Sigmoid colon (tissue), 4 donors: Measurements from ENCODE around the gene SLC1A3.

ENCODE experiments used
- POLR2AphosphoS5 ChIP-seq, 4 donors: sonication (generic); formaldehyde crosslinking; IDR thresholded peaks; one replicate each; pipeline ENCODE4 v1.6.1; 2017; ENCODE audit warnings: antibody characterized with exemption in 4 of 4
- TF ChIP-seq, protein P1 (sequence below), 4 experiments: fragments of 450-650 bp in 3 of 4; fragments of 200-600 bp in 1 of 4; IDR thresholded peaks; one replicate each; pipeline ENCODE4 v1.5.1; 2016 to 2019; ENCODE audit warnings: antibody characterized with exemption in 4 of 4, mild to moderate bottlenecking in 3 of 4, moderate library complexity in 2 of 4

DNA sequence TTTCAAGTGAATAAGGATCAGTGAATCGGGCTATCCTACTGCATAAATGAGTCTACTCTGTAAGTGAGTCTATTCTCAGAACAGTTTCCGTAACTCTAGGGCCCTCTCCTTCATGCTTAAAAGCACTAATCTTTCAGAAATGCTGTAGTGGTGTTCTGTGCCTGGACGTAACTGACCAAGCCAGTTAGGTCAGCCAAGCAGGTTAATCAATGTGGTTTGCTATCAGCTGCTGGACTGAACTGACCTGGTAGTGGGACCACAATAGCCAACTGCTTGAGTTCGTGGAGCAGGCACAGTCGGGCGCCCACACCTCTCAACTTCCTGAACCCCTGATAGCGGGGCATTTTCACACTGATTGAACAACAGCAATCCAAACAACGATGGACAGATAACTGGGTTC, 6.8 kb downstream of the SLC1A3 start:
- no peak for TF ChIP-seq POLR2AphosphoS5 (IDR thresholded peaks at IDR 0.05)
- TF ChIP-seq, protein P1, sequence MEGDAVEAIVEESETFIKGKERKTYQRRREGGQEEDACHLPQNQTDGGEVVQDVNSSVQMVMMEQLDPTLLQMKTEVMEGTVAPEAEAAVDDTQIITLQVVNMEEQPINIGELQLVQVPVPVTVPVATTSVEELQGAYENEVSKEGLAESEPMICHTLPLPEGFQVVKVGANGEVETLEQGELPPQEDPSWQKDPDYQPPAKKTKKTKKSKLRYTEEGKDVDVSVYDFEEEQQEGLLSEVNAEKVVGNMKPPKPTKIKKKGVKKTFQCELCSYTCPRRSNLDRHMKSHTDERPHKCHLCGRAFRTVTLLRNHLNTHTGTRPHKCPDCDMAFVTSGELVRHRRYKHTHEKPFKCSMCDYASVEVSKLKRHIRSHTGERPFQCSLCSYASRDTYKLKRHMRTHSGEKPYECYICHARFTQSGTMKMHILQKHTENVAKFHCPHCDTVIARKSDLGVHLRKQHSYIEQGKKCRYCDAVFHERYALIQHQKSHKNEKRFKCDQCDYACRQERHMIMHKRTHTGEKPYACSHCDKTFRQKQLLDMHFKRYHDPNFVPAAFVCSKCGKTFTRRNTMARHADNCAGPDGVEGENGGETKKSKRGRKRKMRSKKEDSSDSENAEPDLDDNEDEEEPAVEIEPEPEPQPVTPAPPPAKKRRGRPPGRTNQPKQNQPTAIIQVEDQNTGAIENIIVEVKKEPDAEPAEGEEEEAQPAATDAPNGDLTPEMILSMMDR (IDR thresholded peaks at IDR 0.05), result no peak
